Activated naive CD4-positive, alpha-beta T cell treated with anti-CD3 and anti-CD28 coated beads, Interleukin-2, amount 50 U/mL, for 24 hours (primary cell): ENCODE measurements around the gene ZNF653.

Experiments
- H3K27ac Mint-ChIP-seq: one replicate; pipeline ENCODE4 v1.8.0; 2021; ENCODE audit warnings: mild to moderate bottlenecking, mixed read lengths
- H3K27me3 Mint-ChIP-seq: one replicate; pipeline ENCODE4 v1.8.0; 2021; ENCODE audit warnings: mixed read lengths
- H3K36me3 Mint-ChIP-seq: one replicate; pipeline ENCODE4 v1.8.0; 2021; ENCODE audit warnings: mixed read lengths
- H3K4me1 Mint-ChIP-seq: one replicate; pipeline ENCODE4 v1.8.0; 2021; ENCODE audit warnings: mixed read lengths
- H3K4me3 Mint-ChIP-seq: one replicate; pipeline ENCODE4 v1.8.0; 2021; ENCODE audit warnings: mild to moderate bottlenecking, mixed read lengths
- H3K9me3 Mint-ChIP-seq: one replicate; pipeline ENCODE4 v1.8.0; 2021; ENCODE audit warnings: mixed read lengths

ZNF653 gene, protein sequence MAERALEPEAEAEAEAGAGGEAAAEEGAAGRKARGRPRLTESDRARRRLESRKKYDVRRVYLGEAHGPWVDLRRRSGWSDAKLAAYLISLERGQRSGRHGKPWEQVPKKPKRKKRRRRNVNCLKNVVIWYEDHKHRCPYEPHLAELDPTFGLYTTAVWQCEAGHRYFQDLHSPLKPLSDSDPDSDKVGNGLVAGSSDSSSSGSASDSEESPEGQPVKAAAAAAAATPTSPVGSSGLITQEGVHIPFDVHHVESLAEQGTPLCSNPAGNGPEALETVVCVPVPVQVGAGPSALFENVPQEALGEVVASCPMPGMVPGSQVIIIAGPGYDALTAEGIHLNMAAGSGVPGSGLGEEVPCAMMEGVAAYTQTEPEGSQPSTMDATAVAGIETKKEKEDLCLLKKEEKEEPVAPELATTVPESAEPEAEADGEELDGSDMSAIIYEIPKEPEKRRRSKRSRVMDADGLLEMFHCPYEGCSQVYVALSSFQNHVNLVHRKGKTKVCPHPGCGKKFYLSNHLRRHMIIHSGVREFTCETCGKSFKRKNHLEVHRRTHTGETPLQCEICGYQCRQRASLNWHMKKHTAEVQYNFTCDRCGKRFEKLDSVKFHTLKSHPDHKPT

DNA sequence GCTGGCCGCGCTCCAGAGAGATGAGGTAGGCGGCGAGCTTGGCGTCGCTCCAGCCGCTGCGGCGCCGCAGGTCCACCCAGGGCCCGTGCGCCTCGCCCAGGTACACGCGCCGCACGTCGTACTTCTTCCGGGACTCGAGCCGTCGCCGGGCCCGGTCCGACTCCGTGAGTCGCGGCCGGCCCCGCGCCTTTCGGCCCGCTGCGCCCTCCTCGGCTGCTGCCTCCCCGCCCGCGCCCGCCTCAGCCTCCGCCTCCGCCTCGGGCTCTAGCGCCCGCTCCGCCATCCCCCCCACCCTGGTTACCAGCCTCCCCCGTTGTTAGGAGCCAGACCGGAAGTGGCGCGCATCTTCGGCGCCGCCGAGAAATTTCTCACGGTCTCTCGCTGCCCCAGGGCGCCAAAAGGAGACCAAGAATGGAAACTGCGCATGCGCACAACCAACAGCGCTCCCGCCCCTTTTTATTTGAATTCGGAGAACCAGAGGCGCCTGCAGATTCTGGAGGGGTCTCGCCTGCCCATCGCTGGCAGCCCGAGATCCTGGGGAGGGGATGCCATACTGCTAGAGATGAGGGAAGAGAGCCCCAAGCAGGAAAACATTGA, at the start of gene ZNF653:
Gene ZNF653, minus strand, starts transcription at position 336 of the 597 bp plus-strand sequence. Its CDS starts 53 bp downstream, at position 283.
- Mint-ChIP-seq H3K27me3 (no peaks in the 10 kb centered on the region), H3K4me3 (peak within 1 kb of the TSS; percentile 86), H3K27ac (peak within 1 kb of the TSS; percentile 84), H3K4me1 (peaks cover 14% of the 10 kb centered on the region), H3K36me3 (no peaks in the 10 kb centered on the region), H3K9me3 (no peaks in the 10 kb centered on the region)

DNA sequence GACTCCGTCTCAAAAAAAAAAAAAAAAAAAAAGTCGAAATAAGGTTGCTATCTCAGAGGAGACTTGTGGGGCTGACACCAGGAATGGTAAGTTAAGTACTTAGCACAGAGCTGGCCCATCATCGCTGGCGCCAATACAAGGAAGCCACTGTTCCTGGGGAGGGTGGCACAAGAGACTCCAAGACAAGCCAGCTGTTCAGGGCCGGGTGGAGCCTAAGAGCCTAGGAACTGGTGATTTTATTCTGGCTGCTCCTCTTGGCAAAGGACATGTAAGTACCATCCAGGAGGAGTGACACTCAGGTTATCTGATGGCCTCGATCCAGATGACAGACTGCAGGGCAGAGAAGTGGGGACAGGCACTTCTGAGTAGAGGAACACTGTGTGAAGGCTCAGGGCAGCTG, 49.6 kb upstream of the ZNF653 start:
- H3K27ac Mint-ChIP-seq, result peak overlapping the region; percentile 37
- no peak overlapping the region for H3K4me3 Mint-ChIP-seq
- peaks cover 36% of the 10 kb centered on the region for H3K4me1 Mint-ChIP-seq

DNA sequence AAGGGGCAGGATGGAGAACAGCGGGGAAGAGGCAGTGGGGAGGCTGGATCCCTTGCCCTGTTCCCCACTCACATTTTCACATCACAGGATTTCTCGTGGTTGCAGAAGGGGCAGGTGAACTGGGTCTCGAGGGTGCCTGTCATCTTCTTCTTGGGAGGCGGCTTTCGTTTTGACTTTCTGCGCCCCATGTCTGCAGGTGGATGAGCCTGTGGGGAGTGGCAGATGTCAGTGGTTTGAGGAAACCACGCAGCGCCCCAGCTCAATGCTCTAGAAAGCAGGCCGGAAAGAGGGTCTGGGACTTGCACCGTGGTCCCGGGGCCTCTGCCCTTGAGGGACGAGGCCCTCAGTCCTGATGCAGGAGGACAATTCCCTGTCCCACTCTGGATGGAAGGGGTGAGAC, 48.5 kb upstream of the ZNF653 start:
- Mint-ChIP-seq H3K27ac (peak overlapping the region; percentile 41), H3K36me3 (peaks cover 2% of the 10 kb centered on the region), H3K27me3 (no peaks in the 10 kb centered on the region), H3K4me3 (no peak overlapping the region), H3K9me3 (no peaks in the 10 kb centered on the region), H3K4me1 (peaks cover 29% of the 10 kb centered on the region)

More for the DNA sequence above, 49.6 kb upstream of the ZNF653 start:
- Mint-ChIP-seq H3K27me3 (no peaks in the 10 kb centered on the region), H3K9me3 (no peaks in the 10 kb centered on the region), H3K36me3 (peaks cover 2% of the 10 kb centered on the region)

DNA sequence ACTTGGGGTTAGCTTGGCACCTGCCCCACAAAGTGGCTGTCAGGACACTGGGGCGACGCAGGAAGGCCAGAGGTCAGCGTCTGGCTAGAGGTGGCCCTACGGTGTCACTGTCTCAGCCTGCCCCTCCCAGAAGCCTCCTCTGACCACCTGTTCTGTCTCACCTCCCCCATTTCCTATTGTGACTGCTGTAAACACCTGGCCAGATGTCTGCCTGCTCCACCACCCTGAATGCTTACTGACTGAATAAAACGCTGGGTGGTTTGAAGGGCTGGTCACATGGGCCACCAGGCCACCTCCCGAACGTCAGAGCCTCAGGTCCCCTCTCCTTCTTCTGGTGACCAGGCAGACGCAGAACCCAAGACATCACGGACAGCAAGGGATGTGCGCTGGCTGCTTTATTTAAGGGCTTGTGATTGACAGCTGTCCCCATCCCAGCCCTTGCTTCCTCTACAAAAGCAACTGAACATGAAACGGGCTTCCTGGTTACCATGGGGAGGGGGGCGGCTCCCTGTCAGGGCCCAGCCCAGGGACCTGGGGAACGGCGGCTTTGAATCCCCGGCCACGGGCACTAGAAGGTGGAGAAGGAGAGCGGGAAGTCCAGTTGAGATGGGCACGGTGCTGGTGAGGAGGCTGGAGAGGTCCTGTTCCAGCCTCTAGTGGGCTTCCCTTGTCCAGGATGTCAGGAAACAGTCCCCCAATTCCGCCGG, 47.2 kb upstream of the ZNF653 start:
- Mint-ChIP-seq H3K4me3 (no peak overlapping the region), H3K27ac (no peak overlapping the region), H3K9me3 (no peaks in the 10 kb centered on the region), H3K36me3 (peaks cover 2% of the 10 kb centered on the region), H3K27me3 (no peaks in the 10 kb centered on the region), H3K4me1 (peaks cover 22% of the 10 kb centered on the region)

DNA sequence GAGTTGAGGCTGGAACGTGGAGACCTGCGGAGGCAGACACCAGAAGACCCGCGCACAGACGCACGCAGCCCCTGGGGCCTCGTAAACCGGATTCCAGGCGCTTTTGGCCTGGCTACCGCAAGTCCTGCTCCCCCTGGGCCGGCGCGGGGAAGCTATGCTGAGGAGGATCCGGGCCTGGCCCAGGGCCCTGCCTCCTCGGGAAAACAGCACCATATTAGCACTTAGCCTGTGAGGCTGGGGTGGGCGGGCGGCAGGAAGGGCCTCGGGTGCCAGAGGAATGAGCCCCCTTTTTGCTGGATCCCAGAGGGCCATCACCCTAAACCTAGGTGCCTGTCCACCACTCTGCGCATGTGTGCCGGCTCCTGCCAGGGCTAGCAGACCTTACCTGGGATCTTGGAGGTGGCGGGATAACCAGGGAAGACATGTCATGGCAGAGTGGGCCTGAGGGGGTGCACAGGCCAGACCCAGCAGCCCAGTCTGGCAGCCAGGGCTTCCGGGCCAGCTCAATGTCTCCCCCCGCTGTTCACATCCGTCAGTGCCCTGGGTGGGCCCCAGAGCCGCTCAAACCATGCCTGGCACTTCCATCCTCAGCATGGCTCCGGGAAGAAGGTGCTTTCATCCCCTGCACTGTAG, 46.1 kb upstream of the ZNF653 start:
- Mint-ChIP-seq H3K36me3 (peaks cover under 1% of the 10 kb centered on the region), H3K4me3 (no peak overlapping the region), H3K27ac (no peak overlapping the region), H3K27me3 (no peaks in the 10 kb centered on the region), H3K4me1 (peaks cover 14% of the 10 kb centered on the region), H3K9me3 (no peaks in the 10 kb centered on the region)

DNA sequence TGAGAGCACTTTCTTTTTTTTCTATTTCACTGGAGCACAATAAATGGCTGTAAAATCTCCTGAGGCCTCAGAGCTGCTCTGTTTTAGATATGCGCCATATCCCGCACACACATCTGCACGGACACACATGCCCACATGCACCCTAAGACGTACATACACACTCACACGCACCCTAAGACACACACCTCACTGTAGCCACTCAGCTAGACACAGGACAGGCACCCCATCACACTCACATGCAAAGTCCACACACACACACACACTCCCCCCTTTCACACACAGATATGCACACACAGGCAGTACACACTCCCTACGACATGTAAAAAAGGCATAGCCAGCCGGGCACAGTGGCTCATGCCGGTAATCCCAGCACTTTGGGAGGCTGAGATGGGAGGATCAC, 44.6 kb upstream of the ZNF653 start:
- H3K4me1 Mint-ChIP-seq, result peaks cover 5% of the 10 kb centered on the region
- no peak overlapping the region for H3K27ac Mint-ChIP-seq
- no peak overlapping the region for H3K4me3 Mint-ChIP-seq
- no peaks in the 10 kb centered on the region for H3K27me3 Mint-ChIP-seq
- H3K9me3 Mint-ChIP-seq, result no peaks in the 10 kb centered on the region
- H3K36me3 Mint-ChIP-seq, result no peaks in the 10 kb centered on the region

DNA sequence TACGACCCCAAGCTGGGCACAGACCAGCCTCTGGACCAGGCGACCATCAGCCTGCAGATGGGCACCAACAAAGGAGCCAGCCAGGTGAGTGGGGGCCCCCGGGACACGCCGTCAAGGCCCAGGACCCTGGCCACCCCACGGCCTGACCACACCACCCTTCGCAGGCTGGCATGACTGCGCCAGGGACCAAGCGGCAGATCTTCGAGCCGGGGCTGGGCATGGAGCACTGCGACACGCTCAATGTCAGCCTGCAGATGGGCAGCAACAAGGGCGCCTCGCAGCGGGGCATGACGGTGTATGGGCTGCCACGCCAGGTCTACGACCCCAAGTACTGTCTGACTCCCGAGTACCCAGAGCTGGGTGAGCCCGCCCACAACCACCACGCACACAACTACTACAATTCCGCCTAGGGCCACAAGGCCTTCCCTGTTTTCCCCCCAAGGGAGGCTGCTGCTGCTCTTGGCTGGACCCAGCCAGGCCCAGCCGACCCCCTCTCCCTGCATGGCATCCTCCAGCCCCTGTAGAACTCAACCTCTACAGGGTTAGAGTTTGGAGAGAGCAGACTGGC, 43.8 kb upstream of the ZNF653 start:
- no peak overlapping the region for H3K27ac Mint-ChIP-seq
- H3K9me3 Mint-ChIP-seq, result no peaks in the 10 kb centered on the region
- H3K27me3 Mint-ChIP-seq, result no peaks in the 10 kb centered on the region
- no peaks in the 10 kb centered on the region for H3K36me3 Mint-ChIP-seq
- H3K4me1 Mint-ChIP-seq, result peaks cover 3% of the 10 kb centered on the region
- H3K4me3 Mint-ChIP-seq, result no peak overlapping the region

DNA sequence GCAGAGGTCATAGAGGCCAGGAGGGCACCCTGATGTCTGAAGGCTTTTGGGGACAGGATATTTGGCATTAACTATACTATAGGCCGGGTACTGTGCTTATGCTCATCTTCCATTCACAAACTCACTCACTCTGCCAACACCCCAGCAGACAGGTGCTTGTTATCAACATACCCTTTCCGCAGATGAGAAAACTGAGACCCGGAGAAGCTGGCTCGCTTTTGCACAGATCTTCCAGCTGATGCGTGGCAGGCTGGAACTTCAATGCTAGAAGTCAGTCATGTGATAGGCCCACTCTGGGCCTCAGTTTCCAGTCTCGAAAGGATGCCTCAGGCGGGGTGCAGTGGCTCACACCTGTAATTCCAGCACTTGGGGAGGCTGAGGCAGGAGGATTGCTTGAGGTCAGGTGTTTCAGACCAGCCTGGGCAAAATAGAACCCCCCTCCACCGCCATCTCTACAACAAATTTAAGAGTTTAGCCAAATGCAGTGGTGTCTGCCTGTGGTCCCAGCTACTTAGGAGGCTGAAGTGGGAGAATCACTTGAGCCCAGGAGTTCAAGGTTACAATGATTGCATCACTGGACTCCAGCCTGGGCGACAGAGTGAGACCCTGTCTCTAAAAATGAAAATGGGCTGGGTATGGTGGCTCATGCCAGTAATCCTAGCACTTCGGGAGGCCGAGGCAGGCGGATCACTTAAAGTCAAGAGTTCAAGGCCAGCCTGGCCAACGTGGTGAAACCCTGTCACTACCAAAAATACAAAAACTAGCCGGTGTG, 42.5 kb upstream of the ZNF653 start:
- Mint-ChIP-seq H3K36me3 (no peaks in the 10 kb centered on the region), H3K27ac (no peak overlapping the region), H3K27me3 (no peaks in the 10 kb centered on the region), H3K4me3 (no peak overlapping the region), H3K4me1 (no peaks in the 10 kb centered on the region), H3K9me3 (no peaks in the 10 kb centered on the region)

DNA sequence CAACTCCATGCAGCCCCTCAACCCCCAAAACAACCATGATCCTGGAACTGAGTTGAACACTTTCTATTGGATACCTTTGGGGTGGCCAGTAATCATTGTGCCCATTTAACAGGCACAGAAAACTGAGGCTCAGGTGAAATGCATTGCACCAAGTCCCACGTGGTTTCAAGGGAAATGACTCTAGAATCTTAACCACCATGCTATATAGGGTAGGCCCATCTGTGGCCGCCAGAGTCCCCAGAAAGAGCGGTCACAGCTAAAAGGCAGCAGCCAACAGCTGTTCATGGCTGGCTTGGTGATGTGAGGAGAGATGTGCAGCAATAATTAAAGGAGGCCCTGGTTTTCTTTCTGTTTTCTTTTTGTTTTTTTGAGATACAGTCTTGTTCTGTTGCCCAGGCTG, 35.6 kb upstream of the ZNF653 start:
- Mint-ChIP-seq H3K4me3 (no peak overlapping the region), H3K27me3 (peaks cover 10% of the 10 kb centered on the region), H3K9me3 (no peaks in the 10 kb centered on the region), H3K27ac (no peak overlapping the region), H3K36me3 (no peaks in the 10 kb centered on the region), H3K4me1 (no peaks in the 10 kb centered on the region)

DNA sequence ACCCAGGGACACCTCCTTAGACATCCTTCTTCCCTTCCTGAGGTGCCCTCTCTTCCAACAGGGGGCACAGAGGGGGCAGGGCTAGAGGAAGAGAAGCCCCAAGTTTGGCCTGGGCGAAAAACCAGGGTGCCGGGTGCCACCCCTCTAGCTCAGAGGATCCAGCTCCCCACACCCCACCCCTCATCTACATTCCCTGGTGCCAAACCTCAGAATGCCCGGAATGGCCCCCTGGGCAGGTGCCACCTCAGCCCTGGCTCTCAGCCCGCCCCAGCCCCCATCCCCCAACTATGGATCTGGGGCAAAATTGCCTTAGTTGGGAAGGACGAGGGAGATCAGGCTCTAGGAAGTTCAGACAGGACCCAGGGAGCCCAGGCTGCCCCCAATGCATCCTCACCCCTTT, 35.0 kb upstream of the ZNF653 start:
- Mint-ChIP-seq H3K4me3 (no peak overlapping the region), H3K27ac (no peak overlapping the region), H3K36me3 (no peaks in the 10 kb centered on the region), H3K27me3 (peaks cover 10% of the 10 kb centered on the region), H3K4me1 (peaks cover 3% of the 10 kb centered on the region), H3K9me3 (no peaks in the 10 kb centered on the region)

DNA sequence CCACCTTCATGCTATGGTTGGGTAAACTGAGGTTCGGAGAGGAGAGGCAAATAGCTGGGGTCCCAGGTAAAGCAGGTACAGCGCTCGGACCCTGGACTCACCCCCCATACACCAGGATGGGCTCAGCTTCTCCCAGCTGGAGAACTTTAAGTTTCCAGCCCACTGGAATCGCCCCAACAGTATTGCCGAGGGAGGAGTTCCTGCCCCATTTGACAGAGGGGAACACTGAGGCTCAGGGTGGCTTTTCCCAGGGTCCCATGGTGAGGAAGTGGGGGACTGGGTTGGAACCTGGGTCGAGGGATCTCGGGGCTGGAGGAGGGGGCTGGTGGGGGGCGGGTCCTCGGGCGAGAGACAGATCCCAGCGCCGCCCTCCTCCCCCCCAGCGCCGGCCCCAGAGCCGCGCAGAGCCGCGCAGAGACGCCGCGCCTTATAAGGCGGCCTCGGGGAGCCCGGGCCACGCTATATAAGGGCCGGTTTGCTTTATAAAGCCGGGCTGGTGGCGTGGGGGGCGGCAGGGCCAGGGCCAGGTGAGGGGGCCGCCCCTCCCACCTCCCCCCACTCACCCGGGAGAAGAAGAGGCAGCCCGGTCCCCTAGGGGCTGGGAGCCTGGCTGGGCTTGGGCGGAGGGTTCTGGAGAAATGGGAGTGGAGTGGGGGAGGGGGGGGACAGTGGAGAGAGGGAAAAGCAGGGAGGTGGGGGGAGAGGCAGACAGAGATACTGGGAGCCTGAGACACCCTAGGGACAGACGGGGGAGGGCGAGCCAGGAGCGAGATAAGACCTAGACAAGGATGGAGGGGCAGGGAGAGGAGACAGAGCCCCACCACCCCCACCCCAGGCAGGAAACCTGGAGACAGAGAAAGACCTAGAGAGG, 34.1 kb upstream of the ZNF653 start:
- Mint-ChIP-seq H3K27ac (no peak overlapping the region), H3K4me1 (peaks cover 9% of the 10 kb centered on the region), H3K27me3 (peaks cover 10% of the 10 kb centered on the region), H3K4me3 (no peak overlapping the region), H3K9me3 (no peaks in the 10 kb centered on the region), H3K36me3 (no peaks in the 10 kb centered on the region)

DNA sequence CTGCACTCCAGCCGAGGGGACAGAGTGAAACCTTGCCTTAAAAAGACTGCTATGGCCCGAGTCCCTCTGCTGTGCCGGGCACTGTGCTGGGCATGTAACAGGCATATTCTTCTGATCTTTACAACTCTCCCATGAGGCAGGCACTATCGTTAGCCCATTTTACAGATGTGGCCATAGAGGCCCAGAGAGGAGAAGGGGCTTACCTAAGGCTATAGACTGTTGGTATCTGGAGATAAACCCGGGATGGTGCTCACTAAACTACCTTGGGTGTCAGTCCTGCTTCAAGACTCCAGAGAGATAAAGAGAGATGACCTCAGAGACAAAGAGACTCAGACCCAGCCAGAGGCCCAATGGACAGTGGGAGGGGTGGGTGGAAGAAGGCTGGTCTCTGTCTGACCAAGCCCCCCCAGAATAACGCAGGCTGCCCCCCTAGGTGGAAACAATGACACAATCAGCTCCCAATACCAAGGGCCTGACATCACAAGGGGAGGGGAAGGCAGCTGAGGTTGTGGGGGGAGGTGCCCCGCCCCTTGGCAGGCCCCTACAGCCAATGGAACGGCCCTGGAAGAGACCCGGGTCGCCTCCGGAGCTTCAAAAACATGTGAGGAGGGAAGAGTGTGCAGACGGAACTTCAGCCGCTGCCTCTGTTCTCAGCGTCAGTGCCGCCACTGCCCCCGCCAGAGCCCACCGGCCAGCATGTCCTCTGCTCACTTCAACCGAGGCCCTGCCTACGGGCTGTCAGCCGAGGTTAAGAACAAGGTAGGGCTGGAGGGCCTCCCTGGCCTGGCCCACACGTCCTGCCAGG, 32.8 kb upstream of the ZNF653 start, which contains the start of gene CNN1:
Gene CNN1, plus strand, starts transcription at position 620 of the 805 bp plus-strand sequence. Its CDS starts 77 bp downstream, at position 697.
- Mint-ChIP-seq H3K9me3 (no peaks in the 10 kb centered on the region), H3K4me1 (peaks cover 11% of the 10 kb centered on the region), H3K4me3 (no peak within 1 kb of the TSS), H3K36me3 (no peaks in the 10 kb centered on the region), H3K27ac (no peak within 1 kb of the TSS), H3K27me3 (peaks cover 10% of the 10 kb centered on the region)
